Body of pancreas (tissue), 4 donors: ENCODE measurements around the gene MDH2. TPM values are rescaled to one million over a fixed set of nuclear protein-coding genes. Genes with fewer than 3 reads are reported as not detected.

Experiments
- ATAC-seq: fragments of 150-250 bp; one replicate; pipeline ENCODE4 v1.9.1; 2016
- DNase-seq, 4 donors: peaks; one replicate each; pipeline ENCODE4 v3.0.0-alpha.2; 2019
- H3K27ac ChIP-seq, 4 donors: fragments of 200-600 bp; sonication (generic); 1 replicate in 3 of 4; 2 replicates in 1 of 4; pipeline versions ENCODE4 v1.5.1 to v1.6.1; 2016 to 2019; ENCODE audit warnings: mild to moderate bottlenecking in 1 of 4, mixed read lengths in 1 of 4, moderate library complexity in 1 of 4
- H3K27me3 ChIP-seq, 2 donors: fragments of 200-600 bp; sonication (generic); one replicate each; pipeline ENCODE4 v1.6.0; 2016; ENCODE audit warnings: mild to moderate bottlenecking in 1 of 2
- H3K36me3 ChIP-seq, 2 donors: fragments of 200-600 bp; sonication (generic); replicated peaks in 1 of 2; 2 replicates each; pipeline ENCODE4 v1.5.1; 2016; ENCODE audit warnings: low read depth in 2 of 2; ENCODE audit not compliant: insufficient read depth in 1 of 2
- H3K4me1 ChIP-seq: fragments of 200-600 bp; sonication (generic); one replicate; pipeline ENCODE4 v1.6.0; 2016
- H3K4me3 ChIP-seq, 2 donors: fragments of 200-600 bp; sonication (generic); 1 replicate in 1 of 2; 2 replicates in 1 of 2; pipeline ENCODE4 v1.5.1; 2016 to 2019
- H3K9me3 ChIP-seq, 3 donors: fragments of 200-600 bp; sonication (generic); 1 replicate in 2 of 3; 2 replicates in 1 of 3; pipeline ENCODE4 v1.5.1; 2016
- POLR2A ChIP-seq, 3 donors: fragments of 450-650 bp; IDR thresholded peaks; one replicate each; pipeline ENCODE4 v1.6.1; 2016; ENCODE audit warnings: antibody characterized with exemption in 3 of 3, mild to moderate bottlenecking in 2 of 3
- WGBS, 2 donors: methylation state at CpG; one replicate each; pipeline ENCODE4 v1.1.5; 2017; 5-methylcytosine and 5-hydroxymethylcytosine counted together
- intact Hi-C: fragments of 100-400 bp; cut with DNase I; formaldehyde crosslinking; loops from one replicate; pipeline ENCODE4 v1.15.1; 2023
- total RNA-seq, 2 donors: library from RNA; depleted of rRNA; stranded (reverse); fragments of >200 nt; gene quantifications; one replicate each; pipeline ENCODE4 v1.1.0, GENCODE V29; 2016
- TF ChIP-seq, protein P1 (sequence below), 7 experiments: fragments of 450-650 bp in 4 of 7; fragments of 200-600 bp in 3 of 7; sonication (generic) in 3 of 7; IDR thresholded peaks; one replicate each; pipeline ENCODE4 v1.5.1; 2016 to 2019; ENCODE audit warnings: antibody characterized with exemption in 7 of 7

MDH2 gene
- total RNA-seq, 2 donors from 2014 or later = 56.6 to 67.2 TPM

- TF ChIP-seq POLR2A (IDR thresholded peaks at IDR 0.05) = no peak
- TF ChIP-seq, protein P1, sequence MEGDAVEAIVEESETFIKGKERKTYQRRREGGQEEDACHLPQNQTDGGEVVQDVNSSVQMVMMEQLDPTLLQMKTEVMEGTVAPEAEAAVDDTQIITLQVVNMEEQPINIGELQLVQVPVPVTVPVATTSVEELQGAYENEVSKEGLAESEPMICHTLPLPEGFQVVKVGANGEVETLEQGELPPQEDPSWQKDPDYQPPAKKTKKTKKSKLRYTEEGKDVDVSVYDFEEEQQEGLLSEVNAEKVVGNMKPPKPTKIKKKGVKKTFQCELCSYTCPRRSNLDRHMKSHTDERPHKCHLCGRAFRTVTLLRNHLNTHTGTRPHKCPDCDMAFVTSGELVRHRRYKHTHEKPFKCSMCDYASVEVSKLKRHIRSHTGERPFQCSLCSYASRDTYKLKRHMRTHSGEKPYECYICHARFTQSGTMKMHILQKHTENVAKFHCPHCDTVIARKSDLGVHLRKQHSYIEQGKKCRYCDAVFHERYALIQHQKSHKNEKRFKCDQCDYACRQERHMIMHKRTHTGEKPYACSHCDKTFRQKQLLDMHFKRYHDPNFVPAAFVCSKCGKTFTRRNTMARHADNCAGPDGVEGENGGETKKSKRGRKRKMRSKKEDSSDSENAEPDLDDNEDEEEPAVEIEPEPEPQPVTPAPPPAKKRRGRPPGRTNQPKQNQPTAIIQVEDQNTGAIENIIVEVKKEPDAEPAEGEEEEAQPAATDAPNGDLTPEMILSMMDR (IDR thresholded peaks at IDR 0.05) = no peak
- Histone ChIP-seq H3K36me3 (peaks cover 11 to 26% of the 10 kb centered on the region in 2 donors), H3K9me3 (no peaks in the 10 kb centered on the region), H3K27ac (no peak overlapping the region), H3K4me1 (no peaks in the 10 kb centered on the region), H3K27me3 (no peaks in the 10 kb centered on the region), H3K4me3 (no peak overlapping the region)
- intact Hi-C loops = no loop called here
- ATAC-seq (no peak), DNase-seq (no peak)
- WGBS, 2 donors = 81 to 90% methylated on average over 12 to 14 of the region's 14 CpGs
Observed at GRCh38 chr7:76066716-76067503, 19.0 kb downstream of the MDH2 start.

- DNase-seq (peak in 3 of 4 donors; percentile 45 to 55 (median 55)), ATAC-seq (peak; percentile 57)
- intact Hi-C loops = no loop called here
- 31 to 32% methylated on average over 7 to 8 of the region's 8 CpGs for WGBS, 2 donors
- Histone ChIP-seq H3K9me3 (no peaks in the 10 kb centered on the region), H3K4me3 (no peak overlapping the region), H3K36me3 (peaks cover 11 to 22% of the 10 kb centered on the region in 2 donors), H3K27me3 (no peaks in the 10 kb centered on the region), H3K27ac (no peak overlapping the region), H3K4me1 (no peaks in the 10 kb centered on the region)
- no peak for TF ChIP-seq POLR2A (IDR thresholded peaks at IDR 0.05)
- TF ChIP-seq, protein P1 (IDR thresholded peaks at IDR 0.05) = peak in 3 of 7 experiments; percentile 16 to 24 (median 22)
Observed at GRCh38 chr7:76069238-76069638, 21.3 kb downstream of the MDH2 start.

- no peaks in the 10 kb centered on the region for H3K4me1 ChIP-seq
- DNase-seq = peak in 2 of 4 donors; percentile 22 to 27
- 85 to 96% methylated on average over 17 to 38 of the region's 47 CpGs for WGBS, 2 donors
- peak; percentile 22 for ATAC-seq
- H3K36me3 ChIP-seq = no peaks in the 10 kb centered on the region
- H3K27ac ChIP-seq = no peak overlapping the region
- intact Hi-C loops = no loop called here
- H3K9me3 ChIP-seq = peaks cover 0 to 10% (median 0%) of the 10 kb centered on the region in 3 donors
- no peak for TF ChIP-seq POLR2A (IDR thresholded peaks at IDR 0.05)
- TF ChIP-seq, protein P1 (IDR thresholded peaks at IDR 0.05) = no peak
- no peaks in the 10 kb centered on the region for H3K27me3 ChIP-seq
- no peak overlapping the region for H3K4me3 ChIP-seq
Observed at GRCh38 chr7:76071316-76072242, 23.7 kb downstream of the MDH2 start.

DNA sequence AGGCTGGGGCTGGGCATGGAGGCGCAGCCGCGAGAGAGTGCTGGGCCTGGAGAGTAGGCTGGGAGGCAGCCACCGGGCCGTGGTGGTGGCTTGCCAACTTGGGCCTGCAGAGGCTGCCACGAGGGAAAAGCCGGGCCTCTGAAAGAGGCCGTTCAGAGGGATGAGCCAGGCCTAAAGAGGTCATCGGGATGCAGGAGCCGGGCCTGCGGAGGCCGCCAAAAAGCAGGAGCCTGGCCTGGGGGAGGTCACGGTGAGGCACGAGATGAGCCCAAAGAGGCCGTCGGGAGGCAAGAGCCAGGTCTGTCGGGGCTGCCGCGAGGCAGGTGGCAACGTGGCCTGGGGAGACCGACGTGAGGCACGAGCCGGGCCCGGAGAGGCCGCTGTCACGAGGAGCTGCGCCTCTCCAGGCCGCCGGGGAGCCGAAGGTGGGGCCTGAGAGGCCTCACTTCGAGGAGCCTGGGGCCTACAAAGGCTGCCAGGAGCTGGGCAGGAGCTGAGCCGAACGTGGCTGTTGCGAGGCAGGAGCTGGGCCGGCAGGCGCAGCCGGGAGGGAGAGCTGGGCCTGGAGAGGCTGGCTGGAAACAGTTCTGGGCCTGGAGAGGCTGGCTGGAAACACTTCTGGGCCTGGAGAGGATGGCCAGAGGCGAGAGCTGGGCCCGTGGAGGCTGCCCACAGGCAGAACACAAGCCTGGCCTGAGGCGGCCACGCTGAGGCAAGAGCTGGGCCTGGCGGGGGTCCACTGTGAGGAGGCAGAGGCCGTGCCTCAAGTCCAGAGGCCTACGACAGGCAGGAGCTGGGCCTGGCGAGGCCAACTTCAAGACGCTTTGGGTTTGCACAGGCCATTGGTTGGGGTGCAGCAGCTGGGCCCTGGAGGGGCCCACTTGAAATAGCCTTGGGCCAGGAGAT lies 24.6 kb downstream of the MDH2 start:
- ATAC-seq (no peak), DNase-seq (no peak)
- H3K4me3 ChIP-seq = no peak overlapping the region
- no peaks in the 10 kb centered on the region for H3K4me1 ChIP-seq
- no peaks in the 10 kb centered on the region for H3K27me3 ChIP-seq
- H3K36me3 ChIP-seq = no peaks in the 10 kb centered on the region
- TF ChIP-seq, protein P1 (IDR thresholded peaks at IDR 0.05) = no peak
- intact Hi-C loops = no loop called here
- 93 to 94% methylated on average over 39 to 45 of the region's 47 CpGs for WGBS, 2 donors
- peaks cover 0 to 10% (median 0%) of the 10 kb centered on the region in 3 donors for H3K9me3 ChIP-seq
- no peak overlapping the region for H3K27ac ChIP-seq
